Central memory CD8-positive, alpha-beta T cell (primary cell): ENCODE measurements around the gene TNFRSF13B.
"Not testable (repeated sequence)": the region's sequence is repeated elsewhere in the genome, so short reads cannot be mapped to it uniquely, and the experiment has no call there.

Experiments
- ATAC-seq: fragments of 150-1000 bp; cut with Tn5 transposase; replicated peaks from 2 replicates; pipeline ENCODE4 v1.10.0; 2022; ENCODE audit warnings: mild to moderate bottlenecking, moderate FRiP score, moderate number of reproducible peaks; ENCODE audit not compliant: poor library complexity, severe bottlenecking; ENCODE audit errors: extremely low read depth
- DNase-seq, 2 donors: peaks; one replicate each; pipeline ENCODE4 v3.0.0; 2021; ENCODE audit warnings: low spot score in 2 of 2
- H3K27ac Mint-ChIP-seq: one replicate; pipeline ENCODE4 v1.8.0; 2022; ENCODE audit warnings: low read depth, mild to moderate bottlenecking, moderate library complexity, mixed read lengths
- H3K27me3 Mint-ChIP-seq: one replicate; pipeline ENCODE4 v1.8.0; 2022; ENCODE audit warnings: mixed read lengths
- H3K36me3 Mint-ChIP-seq: one replicate; pipeline ENCODE4 v1.8.0; 2022; ENCODE audit warnings: mild to moderate bottlenecking, moderate library complexity, mixed read lengths; ENCODE audit not compliant: insufficient read depth
- H3K4me1 Mint-ChIP-seq: one replicate; pipeline ENCODE4 v1.8.0; 2022; ENCODE audit warnings: mixed read lengths
- H3K4me3 Mint-ChIP-seq: one replicate; pipeline ENCODE4 v1.8.0; 2022; ENCODE audit warnings: mild to moderate bottlenecking, moderate library complexity, mixed read lengths
- H3K9me3 Mint-ChIP-seq: one replicate; pipeline ENCODE4 v1.8.0; 2022; ENCODE audit warnings: mixed read lengths

TNFRSF13B gene

GRCh38 chr17:16905593-16906191 lies 66.2 kb downstream of the TNFRSF13B start:
- no peak for ATAC-seq
- Mint-ChIP-seq H3K4me1 (no peaks in the 10 kb centered on the region), H3K27me3 (peaks cover 97% of the 10 kb centered on the region), H3K27ac (no peak overlapping the region), H3K36me3 (no peaks in the 10 kb centered on the region), H3K4me3 (no peak overlapping the region), H3K9me3 (no peaks in the 10 kb centered on the region)
- no peak for DNase-seq

DNA sequence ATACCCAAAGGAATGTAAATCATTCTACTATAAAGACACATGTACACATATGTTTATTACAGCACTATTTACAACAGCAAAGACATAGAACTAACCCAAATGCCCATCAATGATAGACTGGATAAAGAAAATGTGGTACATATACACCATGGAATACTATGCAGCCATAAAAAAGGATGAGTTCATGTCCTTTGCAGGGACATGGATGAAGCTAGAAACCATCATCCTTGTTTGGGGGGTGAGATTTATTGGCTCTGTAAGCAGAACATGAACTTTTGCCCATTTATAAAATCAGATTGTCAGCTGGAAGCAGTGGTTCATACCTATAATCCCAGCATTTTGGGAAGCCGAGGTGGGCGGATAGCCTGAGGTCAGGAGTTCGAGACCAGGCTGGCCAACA lies 68.8 kb downstream of the TNFRSF13B start:
- ATAC-seq, H3K4me3 Mint-ChIP-seq, H3K4me1 Mint-ChIP-seq, H3K27ac Mint-ChIP-seq, H3K36me3 Mint-ChIP-seq, DNase-seq, H3K9me3 Mint-ChIP-seq: not testable (repeated sequence)
- H3K27me3 Mint-ChIP-seq: peaks cover 84% of the 10 kb centered on the region

GRCh38 chr17:16900288-16900882 lies 71.5 kb downstream of the TNFRSF13B start:
- no peaks in the 10 kb centered on the region for H3K36me3 Mint-ChIP-seq
- no peak overlapping the region for H3K4me3 Mint-ChIP-seq
- ATAC-seq (no peak), DNase-seq (no peak)
- no peaks in the 10 kb centered on the region for H3K4me1 Mint-ChIP-seq
- no peak overlapping the region for H3K27ac Mint-ChIP-seq
- peaks cover 58% of the 10 kb centered on the region for H3K27me3 Mint-ChIP-seq
- H3K9me3 Mint-ChIP-seq: no peaks in the 10 kb centered on the region

GRCh38 chr17:16897211-16897896 lies 74.6 kb downstream of the TNFRSF13B start:
- not testable (repeated sequence) for H3K9me3 Mint-ChIP-seq, DNase-seq, H3K4me3 Mint-ChIP-seq, H3K27ac Mint-ChIP-seq, ATAC-seq, H3K36me3 Mint-ChIP-seq, H3K4me1 Mint-ChIP-seq
- peaks cover 27% of the 10 kb centered on the region for H3K27me3 Mint-ChIP-seq

GRCh38 chr17:16896235-16896634 lies 75.7 kb downstream of the TNFRSF13B start:
- ATAC-seq, H3K4me1 Mint-ChIP-seq, H3K27ac Mint-ChIP-seq, H3K4me3 Mint-ChIP-seq, H3K9me3 Mint-ChIP-seq, H3K36me3 Mint-ChIP-seq, DNase-seq: not testable (repeated sequence)
- H3K27me3 Mint-ChIP-seq: peaks cover 16% of the 10 kb centered on the region

DNA sequence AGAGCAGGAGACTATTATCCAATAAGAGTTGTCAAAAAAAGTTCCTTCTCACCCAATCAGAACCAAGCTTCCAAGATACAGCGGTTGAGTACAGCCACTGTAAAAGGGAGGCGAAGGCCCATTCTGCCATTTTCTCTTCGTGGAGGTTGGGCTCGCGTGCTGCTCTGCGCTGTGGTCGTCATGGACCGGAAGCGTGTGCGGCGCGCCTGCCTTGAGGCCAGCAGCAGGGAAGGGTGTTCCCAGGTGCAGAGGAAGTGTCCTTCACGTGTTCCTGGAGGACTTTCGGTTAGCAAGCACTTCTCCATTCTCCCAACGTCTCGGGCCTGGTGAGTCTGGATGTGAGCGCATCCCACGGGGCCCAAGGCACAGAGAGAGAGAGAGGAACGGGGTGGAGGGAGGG lies 78.4 kb downstream of the TNFRSF13B start:
- not testable (repeated sequence) for H3K27me3 Mint-ChIP-seq, DNase-seq, H3K4me1 Mint-ChIP-seq, ATAC-seq, H3K27ac Mint-ChIP-seq, H3K36me3 Mint-ChIP-seq, H3K9me3 Mint-ChIP-seq, H3K4me3 Mint-ChIP-seq

GRCh38 chr17:16892876-16893454 lies 79.0 kb downstream of the TNFRSF13B start:
- not testable (repeated sequence) for H3K9me3 Mint-ChIP-seq, H3K27ac Mint-ChIP-seq, H3K27me3 Mint-ChIP-seq, ATAC-seq, H3K36me3 Mint-ChIP-seq, H3K4me1 Mint-ChIP-seq, H3K4me3 Mint-ChIP-seq, DNase-seq

- Mint-ChIP-seq H3K4me1 (no peaks in the 10 kb centered on the region), H3K36me3 (no peaks in the 10 kb centered on the region), H3K9me3 (no peaks in the 10 kb centered on the region), H3K27me3 (no peaks in the 10 kb centered on the region), H3K4me3 (no peak overlapping the region), H3K27ac (no peak overlapping the region)
- ATAC-seq: no peak
- no peak for DNase-seq
These were observed 82.8 kb downstream of the TNFRSF13B start for GRCh38 chr17:16889088-16889465.
